ENCODE data around the gene SNX8.

- TF ChIP-seq CTCF (IDR thresholded peaks at IDR 0.05) (no peak), POLR2A (IDR thresholded peaks at IDR 0.05) (no peak)
Observed at GRCh38 chr7:2353936-2354185, 39.6 kb upstream of the SNX8 start.

All from lower leg skin (tissue), 3 donors.